Skeletal muscle cell (primary cell): ENCODE data around the gene SOX14.

Source experiments
- DNase-seq: peaks from one replicate; pipeline ENCODE4 v3.0.0-alpha.2; 2010; ENCODE audit warnings: low read depth
- H3K4me3 ChIP-seq: 2 replicates; pipeline ENCODE4 v1.5.1; 2011; ENCODE audit warnings: low read depth, mild to moderate bottlenecking, control low read depth, low read length, moderate library complexity

SOX14 gene

GRCh38 chr3:137767538-137768360 lies 3.6 kb downstream of the SOX14 start:
- DNase-seq: no peak
- H3K4me3 ChIP-seq: peak overlapping the region; percentile 31

- no peak for DNase-seq
- peak overlapping the region; percentile 31 for H3K4me3 ChIP-seq
These were observed 4.5 kb downstream of the SOX14 start for GRCh38 chr3:137768361-137769321.

- DNase-seq: no peak
- H3K4me3 ChIP-seq: no peak overlapping the region
These were observed 5.4 kb downstream of the SOX14 start for GRCh38 chr3:137769322-137770065.

GRCh38 chr3:137770066-137770834 lies 6.1 kb downstream of the SOX14 start:
- no peak for DNase-seq
- no peak overlapping the region for H3K4me3 ChIP-seq

GRCh38 chr3:137770835-137771399 lies 6.8 kb downstream of the SOX14 start:
- H3K4me3 ChIP-seq: no peak overlapping the region
- DNase-seq: no peak

- no peak overlapping the region for H3K4me3 ChIP-seq
- no peak for DNase-seq
These were observed 7.5 kb downstream of the SOX14 start for GRCh38 chr3:137771401-137772213.

GRCh38 chr3:137772214-137772955 lies 8.3 kb downstream of the SOX14 start:
- no peak for DNase-seq
- no peak overlapping the region for H3K4me3 ChIP-seq

GRCh38 chr3:137778941-137779340 lies 14.8 kb downstream of the SOX14 start:
- H3K4me3 ChIP-seq: no peak overlapping the region
- no peak for DNase-seq

- no peak for DNase-seq
- no peak overlapping the region for H3K4me3 ChIP-seq
These were observed 23.4 kb downstream of the SOX14 start for GRCh38 chr3:137787529-137787928.

- no peak for DNase-seq
- H3K4me3 ChIP-seq: no peak overlapping the region
These were observed 25.1 kb downstream of the SOX14 start for GRCh38 chr3:137789236-137789635.

- DNase-seq: no peak
- H3K4me3 ChIP-seq: no peak overlapping the region
These were observed 28.6 kb downstream of the SOX14 start for GRCh38 chr3:137792626-137793271.

GRCh38 chr3:137796993-137797392 lies 32.9 kb downstream of the SOX14 start:
- DNase-seq: no peak

GRCh38 chr3:137803215-137803614 lies 39.1 kb downstream of the SOX14 start:
- no peak for DNase-seq
- H3K4me3 ChIP-seq: no peak overlapping the region

More at GRCh38 chr3:137796993-137797392, 32.9 kb downstream of the SOX14 start:
- H3K4me3 ChIP-seq: no peak overlapping the region

- no peak for DNase-seq
- no peak overlapping the region for H3K4me3 ChIP-seq
These were observed 43.9 kb downstream of the SOX14 start for GRCh38 chr3:137807998-137808397.

- H3K4me3 ChIP-seq: no peak overlapping the region
- no peak for DNase-seq
These were observed 45.4 kb downstream of the SOX14 start for GRCh38 chr3:137809509-137809908.

GRCh38 chr3:137812023-137812422 lies 47.9 kb downstream of the SOX14 start:
- H3K4me3 ChIP-seq: no peak overlapping the region
- no peak for DNase-seq

GRCh38 chr3:137815251-137815650 lies 51.1 kb downstream of the SOX14 start:
- DNase-seq: no peak
- no peak overlapping the region for H3K4me3 ChIP-seq
